HG03442 (cell line): ENCODE results near the gene PMP22.
"Not testable (repeated sequence)": the region's sequence is repeated elsewhere in the genome, so short reads cannot be mapped to it uniquely, and the experiment has no call there.

ENCODE experiments used
- ATAC-seq: cut with Tn5 transposase; IDR thresholded peaks from one replicate; pipeline ENCODE4 v1.9.1; 2021; ENCODE audit warnings: mild to moderate bottlenecking, moderate library complexity; ENCODE audit not compliant: unreplicated experiment

Gene PMP22

GRCh38 chr17:15257258-15257788 lies 7.8 kb downstream of the PMP22 start:
- ATAC-seq, result peak; percentile 77

GRCh38 chr17:15256689-15257088 lies 8.4 kb downstream of the PMP22 start:
- no peak for ATAC-seq

- no peak for ATAC-seq
These were observed 9.2 kb downstream of the PMP22 start for GRCh38 chr17:15255713-15256454.

GRCh38 chr17:15250135-15250860 lies 14.8 kb downstream of the PMP22 start:
- no peak for ATAC-seq

- no peak for ATAC-seq
These were observed 15.6 kb downstream of the PMP22 start for GRCh38 chr17:15249487-15249886.

GRCh38 chr17:15247891-15248529 lies 17.1 kb downstream of the PMP22 start:
- ATAC-seq, result no peak

GRCh38 chr17:15245054-15245453 lies 20.1 kb downstream of the PMP22 start:
- no peak for ATAC-seq

- ATAC-seq, result no peak
These were observed 24.5 kb downstream of the PMP22 start for GRCh38 chr17:15240644-15241043.

- no peak for ATAC-seq
These were observed 25.6 kb downstream of the PMP22 start for GRCh38 chr17:15239491-15239890.

GRCh38 chr17:15238676-15239422 lies 26.3 kb downstream of the PMP22 start:
- no peak for ATAC-seq

GRCh38 chr17:15238057-15238456 lies 27.1 kb downstream of the PMP22 start:
- no peak for ATAC-seq

- no peak for ATAC-seq
These were observed 28.1 kb downstream of the PMP22 start for GRCh38 chr17:15237106-15237425.

- no peak for ATAC-seq
These were observed 28.6 kb downstream of the PMP22 start for GRCh38 chr17:15236281-15237105.

- no peak for ATAC-seq
These were observed 31.2 kb downstream of the PMP22 start for GRCh38 chr17:15233971-15234370.

- ATAC-seq, result no peak
These were observed 31.9 kb downstream of the PMP22 start for GRCh38 chr17:15233022-15233805.

- ATAC-seq, result no peak
These were observed 32.6 kb downstream of the PMP22 start for GRCh38 chr17:15232517-15232915.

GRCh38 chr17:15231851-15232516 lies 33.1 kb downstream of the PMP22 start:
- no peak for ATAC-seq

GRCh38 chr17:15230866-15231265 lies 34.3 kb downstream of the PMP22 start:
- no peak for ATAC-seq

- not testable (repeated sequence) for ATAC-seq
These were observed 43.3 kb downstream of the PMP22 start for GRCh38 chr17:15221827-15222226.
